HepG2 (cell line): Measurements from ENCODE around the gene APBB2. TPM values are rescaled to one million over a fixed set of nuclear protein-coding genes. Genes with fewer than 3 reads are reported as not detected.

Experiments used
- ARNT2 ChIP-seq: sonication (generic); formaldehyde crosslinking; IDR thresholded peaks from 2 replicates; pipeline ENCODE4 v1.8.0; 2022; ENCODE audit warnings: mild to moderate bottlenecking, low read depth, missing genetic modification reagents, moderate library complexity
- CHCHD3 ChIP-seq: sonication (generic); formaldehyde crosslinking; IDR thresholded peaks from 2 replicates; pipeline ENCODE4 v1.8.0; 2022; ENCODE audit warnings: mild to moderate bottlenecking, missing genetic modification reagents, moderate library complexity
- DNMT1 ChIP-seq: sonication (generic); formaldehyde crosslinking; IDR thresholded peaks from 2 replicates; pipeline ENCODE4 v1.5.1; 2020; ENCODE audit warnings: mild to moderate bottlenecking, missing genetic modification reagents
- GFI1 ChIP-seq: sonication (generic); formaldehyde crosslinking; IDR thresholded peaks from 2 replicates; pipeline ENCODE4 v1.5.0; 2020; ENCODE audit warnings: missing genetic modification reagents, mild to moderate bottlenecking, borderline replicate concordance
- HOXA3 ChIP-seq: sonication (generic); formaldehyde crosslinking; IDR thresholded peaks from 2 replicates; pipeline ENCODE4 v1.5.0; 2020; ENCODE audit warnings: missing genetic modification reagents
- KLF6 ChIP-seq: IDR thresholded peaks from 2 replicates; pipeline ENCODE4 v1.8.0; 2016; ENCODE audit warnings: missing biosample characterization, missing genetic modification reagents
- RBM22 ChIP-seq: fragments of 200-400 bp; formaldehyde crosslinking; optimal IDR thresholded peaks from 2 replicates; pipeline ENCODE3; 2017; ENCODE audit warnings: mild to moderate bottlenecking, low read length, moderate library complexity
- REL ChIP-seq: sonication (generic); formaldehyde crosslinking; conservative IDR thresholded peaks from 2 replicates; pipeline ENCODE4 v1.8.0; 2022; ENCODE audit warnings: mild to moderate bottlenecking, missing genetic modification reagents, moderate library complexity
- TOPORS ChIP-seq: sonication (generic); formaldehyde crosslinking; IDR thresholded peaks from 2 replicates; pipeline ENCODE4 v1.8.0; 2023; ENCODE audit warnings: mild to moderate bottlenecking, missing genetic modification reagents
- ZNF317 ChIP-seq: sonication (generic); formaldehyde crosslinking; IDR thresholded peaks from 2 replicates; pipeline ENCODE4 v1.5.0; 2020; ENCODE audit warnings: mild to moderate bottlenecking, missing genetic modification reagents
- ZNF331 ChIP-seq: sonication (generic); formaldehyde crosslinking; IDR thresholded peaks from 2 replicates; pipeline ENCODE4 v1.4.0; 2020; ENCODE audit warnings: missing genetic modification reagents
- ZNF335 ChIP-seq: sonication (generic); formaldehyde crosslinking; IDR thresholded peaks from 2 replicates; pipeline ENCODE4 v1.4.0; 2020; ENCODE audit warnings: missing genetic modification reagents
- ZNF343 ChIP-seq: sonication (generic); formaldehyde crosslinking; IDR thresholded peaks from 2 replicates; pipeline ENCODE4 v1.4.0; 2020; ENCODE audit warnings: mild to moderate bottlenecking, missing genetic modification reagents
- ZNF484 ChIP-seq: sonication (generic); formaldehyde crosslinking; IDR thresholded peaks from 2 replicates; pipeline ENCODE4 v1.5.1; 2020; ENCODE audit warnings: mild to moderate bottlenecking, low read depth, missing genetic modification reagents, borderline replicate concordance
- ZNF558 ChIP-seq: sonication (generic); formaldehyde crosslinking; IDR thresholded peaks from 2 replicates; pipeline ENCODE4 v1.9.0; 2022; ENCODE audit warnings: mild to moderate bottlenecking, missing genetic modification reagents, borderline replicate concordance
- polyA plus RNA-seq, 8 experiments: library from polyadenylated mRNA; depleted of rRNA in 3 of 8; stranded (reverse) in 7 of 8; unstranded in 1 of 8; fragments of >200 nt; fragmentation: Illumina TruSeq in 4 of 8; extraction: Trizol in 4 of 8; gene quantifications; 2 replicates each; pipeline versions ENCODE4 v1.2.1 to v1.2.3, GENCODE V29; 2011 to 2016; ENCODE audit warnings: low read depth in 4 of 8, missing spikeins in 1 of 8, mixed read lengths in 1 of 8; ENCODE audit not compliant: insufficient read depth in 1 of 8
- total RNA-seq, 5 experiments: library from RNA; depleted of rRNA; stranded (reverse); fragments of >200 nt; fragmentation: Illumina TruSeq; extraction: Trizol; gene quantifications; 2 replicates each; pipeline ENCODE4 v1.2.3, GENCODE V29; 2016; ENCODE audit warnings: low read depth in 1 of 5
- TF ChIP-seq, protein P1 (sequence below): sonication (generic); formaldehyde crosslinking; IDR thresholded peaks from 2 replicates; pipeline ENCODE4 v1.4.0; 2020; ENCODE audit warnings: mild to moderate bottlenecking, missing genetic modification reagents
- TF ChIP-seq, protein P2 (sequence below): sonication (generic); formaldehyde crosslinking; IDR thresholded peaks from 2 replicates; pipeline ENCODE4 v1.5.1; 2020; ENCODE audit warnings: missing genetic modification reagents, mild to moderate bottlenecking, borderline replicate concordance
- TF ChIP-seq, protein P3 (sequence below): sonication (generic); formaldehyde crosslinking; IDR thresholded peaks from one replicate; pipeline ENCODE4 v1.5.1; 2020; ENCODE audit warnings: mild to moderate bottlenecking, missing genetic modification reagents; ENCODE audit errors: not compliant biosample characterization

The APBB2 gene
- total and polyA plus RNA-seq, 2 of the 13 experiments (the other 11 are each of a cell fraction or from before 2014, with no cell fraction given): 11.7 to 17.0 TPM

DNA sequence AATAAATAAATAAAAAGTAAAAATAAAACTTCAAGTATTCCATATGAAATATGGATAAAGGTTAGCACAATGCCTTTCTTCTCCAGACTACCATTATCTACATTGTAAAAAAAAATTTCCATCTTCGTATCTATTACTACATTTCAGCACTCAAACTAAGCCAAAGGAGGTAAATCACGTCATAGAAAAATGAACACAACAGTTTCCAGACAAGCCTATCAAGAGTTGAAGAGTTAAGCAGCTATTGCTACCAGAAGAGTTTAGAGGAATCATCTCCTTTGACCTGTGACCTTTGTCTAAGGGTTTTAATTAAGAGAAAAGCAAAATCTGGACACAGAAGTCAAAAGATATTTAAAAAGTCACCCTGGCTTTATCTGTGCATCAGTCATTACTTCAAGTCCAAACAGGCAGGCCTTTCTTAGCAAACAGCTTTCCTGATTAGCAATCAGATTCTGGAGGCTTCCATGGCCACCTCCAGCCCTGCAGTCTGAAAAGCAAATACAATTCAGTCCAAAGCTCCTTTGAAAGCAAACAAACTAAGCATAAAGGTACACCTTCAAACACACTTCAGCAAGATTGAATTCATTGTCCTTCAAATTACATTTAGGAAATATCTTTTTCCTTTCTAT lies 82.2 kb downstream of the APBB2 start (continued):
- TF ChIP-seq, protein P1, sequence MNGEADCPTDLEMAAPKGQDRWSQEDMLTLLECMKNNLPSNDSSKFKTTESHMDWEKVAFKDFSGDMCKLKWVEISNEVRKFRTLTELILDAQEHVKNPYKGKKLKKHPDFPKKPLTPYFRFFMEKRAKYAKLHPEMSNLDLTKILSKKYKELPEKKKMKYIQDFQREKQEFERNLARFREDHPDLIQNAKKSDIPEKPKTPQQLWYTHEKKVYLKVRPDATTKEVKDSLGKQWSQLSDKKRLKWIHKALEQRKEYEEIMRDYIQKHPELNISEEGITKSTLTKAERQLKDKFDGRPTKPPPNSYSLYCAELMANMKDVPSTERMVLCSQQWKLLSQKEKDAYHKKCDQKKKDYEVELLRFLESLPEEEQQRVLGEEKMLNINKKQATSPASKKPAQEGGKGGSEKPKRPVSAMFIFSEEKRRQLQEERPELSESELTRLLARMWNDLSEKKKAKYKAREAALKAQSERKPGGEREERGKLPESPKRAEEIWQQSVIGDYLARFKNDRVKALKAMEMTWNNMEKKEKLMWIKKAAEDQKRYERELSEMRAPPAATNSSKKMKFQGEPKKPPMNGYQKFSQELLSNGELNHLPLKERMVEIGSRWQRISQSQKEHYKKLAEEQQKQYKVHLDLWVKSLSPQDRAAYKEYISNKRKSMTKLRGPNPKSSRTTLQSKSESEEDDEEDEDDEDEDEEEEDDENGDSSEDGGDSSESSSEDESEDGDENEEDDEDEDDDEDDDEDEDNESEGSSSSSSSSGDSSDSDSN (CRISPR knock-in tag): no peak
- TF ChIP-seq, protein P2, sequence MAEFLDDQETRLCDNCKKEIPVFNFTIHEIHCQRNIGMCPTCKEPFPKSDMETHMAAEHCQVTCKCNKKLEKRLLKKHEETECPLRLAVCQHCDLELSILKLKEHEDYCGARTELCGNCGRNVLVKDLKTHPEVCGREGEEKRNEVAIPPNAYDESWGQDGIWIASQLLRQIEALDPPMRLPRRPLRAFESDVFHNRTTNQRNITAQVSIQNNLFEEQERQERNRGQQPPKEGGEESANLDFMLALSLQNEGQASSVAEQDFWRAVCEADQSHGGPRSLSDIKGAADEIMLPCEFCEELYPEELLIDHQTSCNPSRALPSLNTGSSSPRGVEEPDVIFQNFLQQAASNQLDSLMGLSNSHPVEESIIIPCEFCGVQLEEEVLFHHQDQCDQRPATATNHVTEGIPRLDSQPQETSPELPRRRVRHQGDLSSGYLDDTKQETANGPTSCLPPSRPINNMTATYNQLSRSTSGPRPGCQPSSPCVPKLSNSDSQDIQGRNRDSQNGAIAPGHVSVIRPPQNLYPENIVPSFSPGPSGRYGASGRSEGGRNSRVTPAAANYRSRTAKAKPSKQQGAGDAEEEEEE (CRISPR knock-in tag): no peak
- no peak for TF ChIP-seq ZNF335 (CRISPR knock-in tag)
- no peak for TF ChIP-seq ZNF558 (CRISPR knock-in tag)
- no peak for TF ChIP-seq ZNF484 (CRISPR knock-in tag)
- TF ChIP-seq HOXA3 (CRISPR knock-in tag): peak; percentile 62; the same call in 1 of the 2 replicates
- no peak for TF ChIP-seq REL (CRISPR knock-in tag)
- TF ChIP-seq, protein P3, sequence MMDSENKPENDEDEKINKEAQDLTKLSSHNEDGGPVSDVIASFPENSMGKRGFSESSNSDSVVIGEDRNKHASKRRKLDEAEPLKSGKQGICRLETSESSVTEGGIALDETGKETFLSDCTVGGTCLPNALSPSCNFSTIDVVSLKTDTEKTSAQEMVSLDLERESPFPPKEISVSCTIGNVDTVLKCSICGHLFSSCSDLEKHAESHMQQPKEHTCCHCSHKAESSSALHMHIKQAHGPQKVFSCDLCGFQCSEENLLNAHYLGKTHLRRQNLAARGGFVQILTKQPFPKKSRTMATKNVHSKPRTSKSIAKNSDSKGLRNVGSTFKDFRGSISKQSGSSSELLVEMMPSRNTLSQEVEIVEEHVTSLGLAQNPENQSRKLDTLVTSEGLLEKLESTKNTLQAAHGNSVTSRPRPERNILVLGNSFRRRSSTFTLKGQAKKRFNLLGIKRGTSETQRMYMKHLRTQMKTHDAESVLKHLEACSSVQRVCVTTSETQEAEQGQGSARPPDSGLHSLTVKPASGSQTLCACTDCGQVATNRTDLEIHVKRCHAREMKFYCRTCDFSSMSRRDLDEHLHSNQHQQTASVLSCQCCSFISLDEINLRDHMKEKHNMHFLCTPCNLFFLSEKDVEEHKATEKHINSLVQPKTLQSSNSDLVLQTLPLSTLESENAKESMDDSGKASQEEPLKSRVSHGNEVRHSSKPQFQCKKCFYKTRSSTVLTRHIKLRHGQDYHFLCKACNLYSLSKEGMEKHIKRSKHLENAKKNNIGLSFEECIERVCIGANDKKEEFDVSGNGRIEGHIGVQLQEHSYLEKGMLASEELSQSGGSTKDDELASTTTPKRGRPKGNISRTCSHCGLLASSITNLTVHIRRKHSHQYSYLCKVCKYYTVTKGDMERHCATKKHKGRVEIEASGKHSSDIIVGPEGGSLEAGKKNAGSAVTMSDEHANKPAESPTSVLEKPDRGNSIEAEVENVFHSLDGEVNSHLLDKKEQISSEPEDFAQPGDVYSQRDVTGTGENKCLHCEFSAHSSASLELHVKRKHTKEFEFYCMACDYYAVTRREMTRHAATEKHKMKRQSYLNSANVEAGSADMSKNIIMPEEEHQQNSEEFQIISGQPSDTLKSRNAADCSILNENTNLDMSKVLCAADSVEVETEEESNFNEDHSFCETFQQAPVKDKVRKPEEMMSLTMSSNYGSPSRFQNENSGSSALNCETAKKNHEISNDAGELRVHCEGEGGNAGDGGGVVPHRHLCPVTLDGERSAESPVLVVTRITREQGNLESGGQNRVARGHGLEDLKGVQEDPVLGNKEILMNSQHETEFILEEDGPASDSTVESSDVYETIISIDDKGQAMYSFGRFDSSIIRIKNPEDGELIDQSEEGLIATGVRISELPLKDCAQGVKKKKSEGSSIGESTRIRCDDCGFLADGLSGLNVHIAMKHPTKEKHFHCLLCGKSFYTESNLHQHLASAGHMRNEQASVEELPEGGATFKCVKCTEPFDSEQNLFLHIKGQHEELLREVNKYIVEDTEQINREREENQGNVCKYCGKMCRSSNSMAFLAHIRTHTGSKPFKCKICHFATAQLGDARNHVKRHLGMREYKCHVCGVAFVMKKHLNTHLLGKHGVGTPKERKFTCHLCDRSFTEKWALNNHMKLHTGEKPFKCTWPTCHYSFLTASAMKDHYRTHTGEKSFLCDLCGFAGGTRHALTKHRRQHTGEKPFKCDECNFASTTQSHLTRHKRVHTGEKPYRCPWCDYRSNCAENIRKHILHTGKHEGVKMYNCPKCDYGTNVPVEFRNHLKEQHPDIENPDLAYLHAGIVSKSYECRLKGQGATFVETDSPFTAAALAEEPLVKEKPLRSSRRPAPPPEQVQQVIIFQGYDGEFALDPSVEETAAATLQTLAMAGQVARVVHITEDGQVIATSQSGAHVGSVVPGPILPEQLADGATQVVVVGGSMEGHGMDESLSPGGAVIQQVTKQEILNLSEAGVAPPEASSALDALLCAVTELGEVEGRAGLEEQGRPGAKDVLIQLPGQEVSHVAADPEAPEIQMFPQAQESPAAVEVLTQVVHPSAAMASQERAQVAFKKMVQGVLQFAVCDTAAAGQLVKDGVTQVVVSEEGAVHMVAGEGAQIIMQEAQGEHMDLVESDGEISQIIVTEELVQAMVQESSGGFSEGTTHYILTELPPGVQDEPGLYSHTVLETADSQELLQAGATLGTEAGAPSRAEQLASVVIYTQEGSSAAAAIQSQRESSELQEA (CRISPR knock-in tag): no peak
- peak; percentile 78 for TF ChIP-seq ZNF331 (CRISPR knock-in tag)
- no peak for TF ChIP-seq DNMT1
- TF ChIP-seq ARNT2: no peak
- TF ChIP-seq TOPORS (CRISPR knock-in tag): no peak
- TF ChIP-seq ZNF317 (CRISPR knock-in tag): no peak
- TF ChIP-seq RBM22: no peak
- no peak for TF ChIP-seq ZNF343 (CRISPR knock-in tag)
- peak; percentile 98 for TF ChIP-seq GFI1 (CRISPR knock-in tag)
- 0 out of 2 replicates have a peak, but pooled peaks have one; percentile 38 for TF ChIP-seq KLF6 (CRISPR knock-in tag)
- no peak for TF ChIP-seq CHCHD3
